Stimulated activated naive B cell treated with anti-CD40 and anti-IgM and Interleukin-4, amounts not matched to agents 10 μg/mL and 1 μg/mL and 100 μg/mL, for 72 hours (primary cell): ENCODE measurements around the gene ERCC6L2.

Experiments
- ATAC-seq, 2 donors: fragments of 150-1000 bp; cut with Tn5 transposase; replicated peaks; 2 replicates each; pipeline ENCODE4 v1.10.0; 2021; ENCODE audit warnings: moderate library complexity in 1 of 2
- DNase-seq: peaks from one replicate; pipeline ENCODE4 v3.0.0; 2021
- H3K27ac Mint-ChIP-seq: one replicate; pipeline ENCODE4 v1.8.0; 2022; ENCODE audit warnings: mild to moderate bottlenecking, mixed read lengths
- H3K27me3 Mint-ChIP-seq, 2 donors: one replicate each; pipeline ENCODE4 v1.8.0; 2022; ENCODE audit warnings: mixed read lengths in 2 of 2
- H3K36me3 Mint-ChIP-seq, 2 donors: one replicate each; pipeline ENCODE4 v1.8.0; 2022; ENCODE audit warnings: mixed read lengths in 2 of 2, mild to moderate bottlenecking in 1 of 2
- H3K4me1 Mint-ChIP-seq, 2 donors: one replicate each; pipeline ENCODE4 v1.8.0; 2022; ENCODE audit warnings: mixed read lengths in 2 of 2, mild to moderate bottlenecking in 1 of 2
- H3K4me3 Mint-ChIP-seq, 2 donors: one replicate each; pipeline ENCODE4 v1.8.0; 2022; ENCODE audit warnings: mild to moderate bottlenecking in 2 of 2, mixed read lengths in 2 of 2, moderate library complexity in 1 of 2
- H3K9me3 Mint-ChIP-seq, 2 donors: one replicate each; pipeline ENCODE4 v1.8.0; 2022; ENCODE audit warnings: mixed read lengths in 2 of 2, mild to moderate bottlenecking in 1 of 2

ERCC6L2 gene

DNA sequence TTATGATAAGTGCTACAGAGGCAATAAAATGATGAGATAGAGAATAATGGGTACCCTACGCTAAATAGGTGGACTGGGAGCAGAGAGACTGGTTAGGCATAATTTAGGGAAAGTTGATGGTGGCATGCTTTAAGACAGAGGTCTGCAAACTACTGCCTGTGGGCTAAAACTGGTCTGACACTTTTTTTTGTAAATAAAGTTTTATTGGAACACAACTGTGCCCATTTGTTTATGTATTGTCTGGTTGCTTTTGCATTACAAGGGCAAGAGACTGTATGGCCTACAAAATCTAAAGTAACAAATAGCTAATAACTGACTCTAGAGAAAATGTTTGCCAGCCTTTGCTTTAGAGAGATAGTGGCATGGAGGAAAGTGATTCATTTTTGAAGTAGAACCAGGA, 2.5 kb downstream of the ERCC6L2 start:
- H3K27ac Mint-ChIP-seq, result no peak overlapping the region

GRCh38 chr9:95879591-95879990, 4.1 kb downstream of the ERCC6L2 start:
- ATAC-seq, result no peak
- H3K4me3 Mint-ChIP-seq, result no peak overlapping the region
- H3K27ac Mint-ChIP-seq, result no peak overlapping the region

More for the DNA sequence above, 2.5 kb downstream of the ERCC6L2 start:
- Mint-ChIP-seq H3K36me3 (peaks cover 18 to 31% of the 10 kb centered on the region in 2 donors), H3K27me3 (no peaks in the 10 kb centered on the region), H3K9me3 (no peaks in the 10 kb centered on the region), H3K4me1 (peaks cover 13 to 14% of the 10 kb centered on the region in 2 donors), H3K4me3 (peak overlapping the region in 1 of 2 donors; percentile 41)
- no peak for ATAC-seq
- no peak for DNase-seq

DNA sequence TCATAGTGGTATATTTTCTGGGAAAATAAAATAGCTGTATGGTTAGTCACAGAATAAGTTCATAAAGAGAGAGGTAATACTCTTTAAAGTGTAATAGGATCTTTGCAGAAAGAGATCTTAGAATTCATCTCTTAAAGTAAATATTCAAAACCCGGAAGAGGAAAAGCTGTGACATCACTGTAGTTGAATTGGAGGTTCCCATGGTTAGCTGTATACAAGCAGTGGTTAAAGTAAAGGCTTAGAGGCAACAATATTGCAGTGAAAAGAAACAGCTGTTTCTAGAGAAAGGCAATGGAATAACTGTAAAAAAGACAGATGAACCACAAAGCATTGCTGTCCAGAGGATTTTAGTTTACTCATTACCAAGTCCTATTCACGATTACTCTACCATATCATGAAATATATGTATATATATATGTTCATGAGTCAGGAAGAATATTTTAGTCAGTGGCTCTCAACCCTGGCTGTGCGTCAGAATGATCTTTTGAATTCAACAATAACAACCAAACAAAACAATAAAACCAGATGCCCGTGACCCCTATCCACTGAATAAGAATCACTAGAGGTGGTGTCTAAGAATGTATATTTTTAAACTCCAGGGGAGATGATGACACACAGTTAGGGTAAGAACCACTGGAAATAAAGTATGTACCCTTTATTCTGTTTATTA, 4.7 kb downstream of the ERCC6L2 start:
- Mint-ChIP-seq H3K27ac (no peak overlapping the region), H3K4me3 (no peak overlapping the region), H3K36me3 (peaks cover 22 to 36% of the 10 kb centered on the region in 2 donors), H3K4me1 (peaks cover 11 to 15% of the 10 kb centered on the region in 2 donors), H3K9me3 (no peaks in the 10 kb centered on the region), H3K27me3 (no peaks in the 10 kb centered on the region)
- DNase-seq (no peak), ATAC-seq (no peak)

More at GRCh38 chr9:95879591-95879990, 4.1 kb downstream of the ERCC6L2 start:
- DNase-seq, result no peak
- no peaks in the 10 kb centered on the region for H3K9me3 Mint-ChIP-seq
- H3K4me1 Mint-ChIP-seq, result peaks cover 11 to 14% of the 10 kb centered on the region in 2 donors
- H3K36me3 Mint-ChIP-seq, result peaks cover 23 to 36% of the 10 kb centered on the region in 2 donors
- H3K27me3 Mint-ChIP-seq, result no peaks in the 10 kb centered on the region

GRCh38 chr9:95887926-95888497, 12.5 kb downstream of the ERCC6L2 start:
- H3K4me3 Mint-ChIP-seq, result no peak overlapping the region
- ATAC-seq, result no peak
- H3K4me1 Mint-ChIP-seq, result peaks cover 11 to 22% of the 10 kb centered on the region in 2 donors
- DNase-seq, result no peak
- H3K36me3 Mint-ChIP-seq, result peaks cover 26 to 48% of the 10 kb centered on the region in 2 donors
- H3K27ac Mint-ChIP-seq, result no peak overlapping the region
- no peaks in the 10 kb centered on the region for H3K27me3 Mint-ChIP-seq
- H3K9me3 Mint-ChIP-seq, result no peaks in the 10 kb centered on the region

DNA sequence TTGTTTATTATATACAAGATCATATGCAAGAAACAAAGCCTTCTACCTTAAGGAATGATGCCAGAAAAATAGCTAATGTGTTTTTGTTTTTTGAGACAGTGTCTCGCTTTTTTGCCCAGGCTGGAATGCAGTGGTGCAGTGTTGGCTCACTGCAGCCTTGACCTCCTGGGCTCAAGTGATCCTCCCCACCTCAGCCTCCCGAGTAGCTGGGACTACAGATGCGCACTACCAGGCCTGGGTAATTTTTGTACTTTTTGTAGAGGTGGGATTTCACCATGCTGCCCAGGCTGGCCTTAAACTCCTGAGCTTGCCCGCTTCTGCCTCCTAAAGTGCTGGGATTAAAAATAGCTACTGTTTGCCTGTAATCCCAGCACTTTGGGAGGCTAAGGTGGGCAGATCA, 15.1 kb downstream of the ERCC6L2 start:
- peaks cover 24 to 45% of the 10 kb centered on the region in 2 donors for H3K36me3 Mint-ChIP-seq
- H3K27ac Mint-ChIP-seq, result no peak overlapping the region
- no peaks in the 10 kb centered on the region for H3K27me3 Mint-ChIP-seq
- peaks cover 8 to 13% of the 10 kb centered on the region in 2 donors for H3K4me1 Mint-ChIP-seq
- no peak for DNase-seq
- no peak overlapping the region for H3K4me3 Mint-ChIP-seq
- no peak for ATAC-seq
- H3K9me3 Mint-ChIP-seq, result no peaks in the 10 kb centered on the region

DNA sequence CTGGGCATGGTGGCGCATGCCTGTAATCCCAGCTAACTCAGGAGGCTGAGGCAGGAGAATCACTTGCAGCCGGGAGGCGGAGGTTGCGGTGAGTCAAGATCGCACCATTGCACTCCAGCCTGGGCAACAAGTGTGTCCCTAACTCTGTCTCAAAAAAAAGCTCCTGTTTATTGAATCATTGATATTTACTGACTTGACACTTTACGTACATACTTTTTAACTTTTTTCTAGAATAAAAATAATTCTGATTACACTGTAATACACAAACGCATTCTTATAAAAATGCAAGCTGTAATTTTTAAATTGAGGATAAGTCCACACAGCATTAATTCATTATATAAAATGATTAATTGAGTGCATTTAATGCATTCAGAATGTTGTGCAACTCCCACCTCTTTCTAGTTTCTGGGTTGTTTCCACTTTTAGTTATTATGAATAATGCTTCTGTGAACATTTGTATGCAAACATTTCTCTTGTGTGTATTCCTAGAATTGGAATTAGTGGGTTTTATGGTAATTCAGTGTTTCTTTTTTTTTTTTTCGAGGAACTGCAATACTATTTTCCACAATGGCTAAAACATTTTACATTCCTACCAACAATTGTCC, 15.7 kb downstream of the ERCC6L2 start:
- no peak overlapping the region for H3K4me3 Mint-ChIP-seq
- peaks cover 6 to 15% of the 10 kb centered on the region in 2 donors for H3K4me1 Mint-ChIP-seq
- H3K9me3 Mint-ChIP-seq, result peaks cover 0 to 2% of the 10 kb centered on the region in 2 donors
- H3K27ac Mint-ChIP-seq, result no peak overlapping the region
- DNase-seq (no peak), ATAC-seq (no peak)
- H3K36me3 Mint-ChIP-seq, result peaks cover 28 to 45% of the 10 kb centered on the region in 2 donors
- H3K27me3 Mint-ChIP-seq, result no peaks in the 10 kb centered on the region

DNA sequence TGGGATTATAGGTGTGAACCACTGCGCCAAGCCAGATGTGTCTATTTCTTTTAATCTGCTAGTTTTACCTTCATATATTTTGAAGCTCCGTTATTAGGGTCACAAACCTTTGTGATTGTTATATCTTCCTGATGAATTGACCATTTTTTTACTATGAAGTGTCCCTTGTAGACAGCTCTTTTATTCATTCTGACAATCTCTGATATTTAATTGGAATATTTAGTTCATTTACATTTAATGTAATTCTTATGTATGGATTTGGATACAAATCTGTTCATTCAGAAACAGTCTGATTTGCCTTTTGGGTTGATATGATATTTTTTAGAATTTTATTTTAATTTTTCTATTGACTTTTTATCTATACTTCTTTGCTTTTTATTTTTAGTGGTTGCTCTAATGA, 17.2 kb downstream of the ERCC6L2 start:
- H3K27ac Mint-ChIP-seq, result no peak overlapping the region
- no peak for DNase-seq
- H3K9me3 Mint-ChIP-seq, result peaks cover 0 to 2% of the 10 kb centered on the region in 2 donors
- peaks cover 26 to 43% of the 10 kb centered on the region in 2 donors for H3K36me3 Mint-ChIP-seq
- H3K4me1 Mint-ChIP-seq, result peaks cover 3 to 19% of the 10 kb centered on the region in 2 donors
- H3K27me3 Mint-ChIP-seq, result no peaks in the 10 kb centered on the region
- ATAC-seq, result no peak
- H3K4me3 Mint-ChIP-seq, result no peak overlapping the region

DNA sequence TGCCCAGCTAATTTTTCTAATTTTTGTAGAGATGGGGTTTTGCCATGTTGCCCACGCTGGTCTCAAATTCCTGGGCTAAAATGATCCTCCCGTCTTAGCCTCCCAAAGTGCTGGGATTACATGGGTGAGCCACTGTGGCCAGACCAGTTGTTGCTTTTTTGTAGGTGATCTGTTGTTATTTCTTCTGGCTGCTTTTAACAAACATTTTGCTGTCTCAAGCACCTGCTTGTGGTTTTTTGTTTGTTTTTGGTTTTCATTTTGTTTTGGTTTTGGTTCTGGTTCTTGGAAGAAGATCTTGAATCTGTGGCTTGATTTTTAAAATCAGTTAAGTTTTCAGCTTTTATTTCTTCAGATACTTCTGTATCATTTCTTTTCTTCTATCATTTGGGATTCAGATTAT, 21.1 kb downstream of the ERCC6L2 start:
- Mint-ChIP-seq H3K9me3 (peaks cover 0 to 2% of the 10 kb centered on the region in 2 donors), H3K4me3 (no peak overlapping the region)

DNA sequence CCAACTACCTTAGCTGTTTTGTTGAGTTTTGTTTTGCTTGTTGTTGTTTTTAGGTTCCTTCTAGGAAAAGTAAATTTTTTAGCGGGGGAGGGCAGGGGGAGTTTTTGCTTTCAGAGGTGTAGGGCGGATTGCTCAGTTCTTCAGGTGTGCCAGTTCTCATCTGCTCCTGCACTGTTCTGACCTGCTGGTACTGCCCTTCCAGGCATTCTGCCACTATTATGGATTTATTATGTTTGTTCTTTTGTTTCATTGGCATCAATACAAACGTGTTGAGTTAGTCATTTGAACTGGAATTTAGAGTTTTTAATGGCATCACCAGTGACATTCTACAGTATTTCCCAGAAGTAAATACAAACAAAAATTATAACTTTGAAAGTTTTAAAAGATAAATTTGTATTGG, 26.0 kb downstream of the ERCC6L2 start:
- Mint-ChIP-seq H3K4me1 (peaks cover 1 to 8% of the 10 kb centered on the region in 2 donors), H3K4me3 (no peak overlapping the region), H3K36me3 (peaks cover 12 to 27% of the 10 kb centered on the region in 2 donors), H3K9me3 (no peaks in the 10 kb centered on the region), H3K27me3 (no peaks in the 10 kb centered on the region), H3K27ac (no peak overlapping the region)
- DNase-seq (no peak), ATAC-seq (no peak)

More for the DNA sequence above, 21.1 kb downstream of the ERCC6L2 start:
- Mint-ChIP-seq H3K27ac (no peak overlapping the region), H3K27me3 (no peaks in the 10 kb centered on the region), H3K36me3 (peaks cover 24 to 43% of the 10 kb centered on the region in 2 donors), H3K4me1 (peaks cover 1 to 13% of the 10 kb centered on the region in 2 donors)
- ATAC-seq (no peak), DNase-seq (no peak)

DNA sequence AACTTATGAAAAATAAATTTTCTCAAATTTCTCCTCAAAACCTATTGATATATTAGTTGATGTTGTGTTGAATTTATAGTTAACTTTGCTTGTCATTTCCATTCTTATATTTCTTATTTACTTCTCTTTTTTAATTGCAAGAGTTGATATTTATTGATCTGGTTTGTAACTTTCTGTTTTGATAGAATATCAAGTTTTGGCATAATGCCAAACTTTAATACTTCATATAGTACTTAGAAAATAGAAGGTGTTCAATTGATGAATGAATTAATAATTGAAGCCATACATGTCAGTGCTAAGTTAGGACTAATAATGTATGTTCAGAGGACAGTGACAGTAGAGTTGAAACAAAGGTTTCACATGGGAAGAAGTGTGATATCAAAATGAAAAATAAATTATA, 27.9 kb downstream of the ERCC6L2 start:
- no peak for DNase-seq
- Mint-ChIP-seq H3K27me3 (no peaks in the 10 kb centered on the region), H3K27ac (no peak overlapping the region), H3K9me3 (no peaks in the 10 kb centered on the region), H3K36me3 (peaks cover 13 to 34% of the 10 kb centered on the region in 2 donors), H3K4me3 (no peak overlapping the region), H3K4me1 (no peaks in the 10 kb centered on the region)
- ATAC-seq, result no peak

DNA sequence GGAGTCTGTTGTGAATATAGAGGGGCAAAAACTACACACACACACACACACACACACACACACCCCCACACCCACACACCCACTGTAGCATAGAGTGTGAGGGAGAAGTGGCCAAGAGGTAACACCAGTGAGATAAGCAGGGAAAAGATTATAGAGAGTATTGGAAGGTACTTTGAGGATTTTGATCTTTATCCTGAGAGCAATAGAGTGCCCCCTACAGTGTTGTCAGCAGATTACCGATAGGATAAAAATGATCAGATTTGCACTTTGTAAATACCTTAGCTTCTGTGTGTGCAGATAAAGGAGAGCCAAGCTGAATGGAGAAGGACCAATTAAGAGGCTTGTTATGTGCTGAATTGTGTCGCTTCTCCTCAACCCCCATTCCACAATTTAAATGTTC, 32.3 kb downstream of the ERCC6L2 start:
- no peak for DNase-seq
- H3K27ac Mint-ChIP-seq, result no peak overlapping the region
- H3K27me3 Mint-ChIP-seq, result no peaks in the 10 kb centered on the region
- ATAC-seq, result no peak
- H3K36me3 Mint-ChIP-seq, result peaks cover 20 to 41% of the 10 kb centered on the region in 2 donors
- H3K9me3 Mint-ChIP-seq, result no peaks in the 10 kb centered on the region
- H3K4me1 Mint-ChIP-seq, result no peaks in the 10 kb centered on the region
- no peak overlapping the region for H3K4me3 Mint-ChIP-seq

DNA sequence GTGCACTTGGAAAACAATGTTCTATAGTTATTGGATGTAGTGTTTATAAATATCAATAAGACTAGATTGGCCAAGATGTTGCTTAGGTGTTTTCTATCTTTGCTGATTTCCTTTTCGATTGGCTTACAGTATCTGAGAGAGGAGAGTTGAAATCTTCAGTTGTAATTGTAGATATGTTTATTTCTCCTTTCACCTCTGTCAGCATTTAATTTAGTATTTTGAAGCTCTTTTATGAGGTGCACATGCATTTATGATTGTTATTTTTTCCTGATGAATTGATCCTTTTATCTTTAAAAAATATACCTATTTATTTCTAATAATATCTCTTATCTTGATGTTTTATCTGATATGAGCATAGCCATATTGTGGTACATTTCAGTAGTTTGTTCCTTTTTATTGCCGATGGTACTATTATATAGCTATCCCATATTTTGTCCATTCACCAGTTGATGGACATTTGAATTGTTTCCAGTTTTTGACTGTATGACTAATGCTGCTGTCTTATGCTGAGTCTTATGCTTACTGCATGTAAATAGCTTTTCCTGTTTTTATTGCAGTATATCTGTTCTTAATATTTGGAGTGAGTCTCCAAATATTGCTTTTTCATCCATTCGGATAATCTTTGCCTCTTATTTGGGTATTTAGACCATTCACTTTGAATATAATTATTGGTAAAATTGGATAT, 34.7 kb downstream of the ERCC6L2 start:
- no peak for DNase-seq
- Mint-ChIP-seq H3K4me1 (no peaks in the 10 kb centered on the region), H3K9me3 (no peaks in the 10 kb centered on the region), H3K36me3 (peaks cover 28 to 52% of the 10 kb centered on the region in 2 donors), H3K4me3 (no peak overlapping the region), H3K27me3 (no peaks in the 10 kb centered on the region), H3K27ac (no peak overlapping the region)
- ATAC-seq, result no peak

- DNase-seq (no peak), ATAC-seq (no peak)
- H3K4me1 Mint-ChIP-seq, result no peaks in the 10 kb centered on the region
- no peaks in the 10 kb centered on the region for H3K9me3 Mint-ChIP-seq
- H3K27me3 Mint-ChIP-seq, result no peaks in the 10 kb centered on the region
- H3K36me3 Mint-ChIP-seq, result peaks cover 28 to 45% of the 10 kb centered on the region in 2 donors
- H3K4me3 Mint-ChIP-seq, result no peak overlapping the region
- no peak overlapping the region for H3K27ac Mint-ChIP-seq
Observed at GRCh38 chr9:95910770-95911340, 35.4 kb downstream of the ERCC6L2 start.

GRCh38 chr9:95912773-95913172, 37.3 kb downstream of the ERCC6L2 start:
- DNase-seq (no peak), ATAC-seq (no peak)
- no peaks in the 10 kb centered on the region for H3K4me1 Mint-ChIP-seq
- peaks cover 27 to 42% of the 10 kb centered on the region in 2 donors for H3K36me3 Mint-ChIP-seq
- H3K9me3 Mint-ChIP-seq, result no peaks in the 10 kb centered on the region
- no peak overlapping the region for H3K27ac Mint-ChIP-seq
- no peak overlapping the region for H3K4me3 Mint-ChIP-seq
- no peaks in the 10 kb centered on the region for H3K27me3 Mint-ChIP-seq
